Measurements from ENCODE around the gene CRYM.
"Not testable (repeated sequence)": the region's sequence is repeated elsewhere in the genome, so short reads cannot be mapped to it uniquely, and the experiment has no call there.

The CRYM gene

GRCh38 chr16:21277045-21277926, 804 bp downstream of the CRYM start:
- DNase-seq, result no peak

GRCh38 chr16:21276090-21276489, 2.0 kb downstream of the CRYM start:
- DNase-seq, result no peak

DNA sequence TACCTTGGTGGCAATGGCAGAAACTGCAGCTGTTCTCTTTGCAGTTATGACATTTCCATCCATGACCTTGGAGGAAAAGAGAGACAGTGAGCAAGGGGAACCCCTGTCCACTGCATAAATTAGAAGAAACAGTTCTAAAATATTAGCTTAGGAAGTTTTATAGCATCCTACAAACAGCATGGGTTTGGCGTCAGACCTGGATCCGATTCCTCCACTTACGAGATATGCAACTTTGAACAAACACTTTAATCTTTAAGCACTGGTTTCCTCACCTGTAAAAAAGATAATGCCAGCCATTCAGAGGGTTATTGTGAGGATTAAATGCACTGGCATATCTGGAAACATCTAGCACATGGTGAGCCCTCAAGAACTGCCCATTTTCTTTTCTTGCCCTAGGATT, 2.6 kb downstream of the CRYM start:
- DNase-seq, result no peak

DNA sequence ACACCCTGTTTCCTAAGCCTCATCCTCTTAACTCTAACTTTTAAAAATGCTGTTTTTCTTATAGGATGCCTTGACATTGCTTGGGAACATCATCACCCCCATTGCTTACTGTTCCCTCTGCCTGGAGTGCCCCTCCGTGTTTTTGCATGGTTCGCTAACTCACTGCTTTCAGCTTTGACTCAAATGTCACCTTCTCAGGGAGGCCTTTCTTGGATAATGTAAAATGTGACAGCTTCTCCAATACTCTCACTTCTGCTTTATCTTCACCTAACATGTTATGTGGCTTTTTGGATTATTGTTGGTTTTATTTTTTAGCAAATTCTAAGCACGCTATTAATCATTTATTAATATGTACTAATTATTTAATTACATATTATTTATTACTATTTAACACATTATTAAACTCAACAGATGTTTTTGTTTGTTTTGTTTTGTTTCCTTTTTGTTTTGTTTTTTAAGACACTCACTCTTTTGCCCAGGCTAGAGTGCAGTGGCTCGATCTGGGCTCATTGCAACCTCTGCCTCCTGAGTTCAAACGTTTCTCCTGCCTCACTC, 3.8 kb downstream of the CRYM start:
- DNase-seq, result no peak

- DNase-seq, result not testable (repeated sequence)
These were observed 5.3 kb downstream of the CRYM start for GRCh38 chr16:21272763-21273162.

- DNase-seq, result no peak
These were observed 5.8 kb downstream of the CRYM start for GRCh38 chr16:21272253-21272652.

- no peak for DNase-seq
These were observed 9.9 kb downstream of the CRYM start for GRCh38 chr16:21268236-21268635.

GRCh38 chr16:21267298-21267697, 10.8 kb downstream of the CRYM start:
- DNase-seq, result no peak

- no peak for DNase-seq
These were observed 12.8 kb downstream of the CRYM start for GRCh38 chr16:21265104-21265837.

- no peak for DNase-seq
These were observed 13.5 kb downstream of the CRYM start for GRCh38 chr16:21264571-21265036.

DNA sequence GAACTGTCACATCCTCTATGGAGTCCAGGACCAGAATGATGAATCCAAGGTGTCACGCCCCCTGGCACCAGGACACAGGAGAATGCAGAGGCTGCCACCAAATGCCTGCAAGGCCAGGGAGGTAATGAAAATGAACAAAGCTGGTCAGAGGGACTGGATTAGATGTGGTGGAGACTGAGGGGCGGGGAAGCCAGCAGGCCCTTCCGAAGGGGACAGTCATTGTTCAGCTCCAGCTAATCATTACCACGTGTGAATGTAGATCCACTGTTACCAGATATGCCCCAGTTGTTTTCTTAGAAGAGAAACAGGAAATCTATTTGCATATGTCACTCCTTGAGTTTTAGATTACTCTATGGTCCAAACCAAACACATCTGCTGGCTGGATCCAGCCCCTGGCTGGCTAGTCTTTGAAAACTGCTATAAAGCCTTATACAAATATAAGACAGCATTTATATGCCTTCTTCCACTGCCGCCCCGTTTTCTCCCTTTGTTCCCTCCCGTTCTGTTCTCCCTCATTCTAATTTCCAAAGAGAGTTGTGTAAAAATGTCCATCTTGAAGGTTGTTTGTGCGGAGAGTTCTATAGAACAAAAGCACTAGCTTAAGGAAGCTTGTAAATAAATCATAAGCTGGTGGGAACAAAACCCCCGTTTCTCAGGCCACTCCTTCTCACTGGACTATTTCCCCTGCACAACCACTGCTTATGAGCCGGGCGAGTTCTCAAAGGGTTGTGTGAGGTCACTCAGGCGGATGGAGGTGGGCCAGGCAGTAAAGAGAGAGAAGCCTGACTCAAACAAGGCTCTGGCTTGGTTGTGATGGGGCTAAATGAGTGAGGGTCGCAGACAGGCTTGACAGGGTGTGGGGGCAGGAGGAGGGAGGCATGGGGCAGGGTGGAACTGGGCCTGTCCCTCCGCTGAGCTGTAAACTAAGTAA, 14.2 kb downstream of the CRYM start:
- no peak for DNase-seq

DNA sequence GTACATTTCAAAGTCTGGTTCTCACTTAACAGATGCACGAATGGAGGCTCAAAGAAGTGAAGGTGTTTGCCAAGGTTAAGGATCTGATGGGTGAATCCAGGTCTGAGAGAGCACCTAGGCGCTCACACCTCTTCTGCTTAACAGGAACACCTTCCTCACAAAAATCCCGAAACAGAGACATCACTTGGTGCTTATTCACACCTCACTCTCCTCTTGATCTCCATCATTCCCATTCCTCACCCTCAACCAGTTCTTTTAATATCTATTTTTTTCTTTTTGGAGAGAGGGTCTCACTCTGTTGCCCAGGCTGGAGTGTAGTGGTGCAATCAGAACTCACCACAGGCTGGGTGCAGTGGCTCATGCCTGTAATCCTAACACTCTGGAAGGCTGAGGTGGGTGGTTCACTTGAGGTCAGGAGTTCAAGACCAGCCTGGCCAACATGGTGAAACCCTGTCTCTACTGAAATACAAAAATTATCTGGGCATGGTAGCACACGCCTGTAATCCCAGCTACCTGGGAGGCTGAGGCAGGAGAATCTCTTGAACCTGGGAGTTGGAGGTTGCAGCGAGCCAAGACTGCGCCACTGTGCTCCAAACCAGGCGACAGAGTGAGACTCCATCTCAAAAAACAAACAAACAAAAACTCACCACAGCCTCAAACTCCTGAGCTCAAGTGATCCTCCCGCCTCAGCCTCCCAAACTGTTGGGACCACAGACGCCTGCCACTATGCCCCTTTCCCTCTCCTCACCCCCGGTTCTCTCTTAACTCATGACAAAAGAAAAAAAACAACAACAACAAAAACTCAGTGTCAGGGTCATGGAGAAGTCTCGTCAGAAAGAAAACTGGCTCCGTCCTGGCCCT, 15.1 kb downstream of the CRYM start:
- no peak for DNase-seq

DNA sequence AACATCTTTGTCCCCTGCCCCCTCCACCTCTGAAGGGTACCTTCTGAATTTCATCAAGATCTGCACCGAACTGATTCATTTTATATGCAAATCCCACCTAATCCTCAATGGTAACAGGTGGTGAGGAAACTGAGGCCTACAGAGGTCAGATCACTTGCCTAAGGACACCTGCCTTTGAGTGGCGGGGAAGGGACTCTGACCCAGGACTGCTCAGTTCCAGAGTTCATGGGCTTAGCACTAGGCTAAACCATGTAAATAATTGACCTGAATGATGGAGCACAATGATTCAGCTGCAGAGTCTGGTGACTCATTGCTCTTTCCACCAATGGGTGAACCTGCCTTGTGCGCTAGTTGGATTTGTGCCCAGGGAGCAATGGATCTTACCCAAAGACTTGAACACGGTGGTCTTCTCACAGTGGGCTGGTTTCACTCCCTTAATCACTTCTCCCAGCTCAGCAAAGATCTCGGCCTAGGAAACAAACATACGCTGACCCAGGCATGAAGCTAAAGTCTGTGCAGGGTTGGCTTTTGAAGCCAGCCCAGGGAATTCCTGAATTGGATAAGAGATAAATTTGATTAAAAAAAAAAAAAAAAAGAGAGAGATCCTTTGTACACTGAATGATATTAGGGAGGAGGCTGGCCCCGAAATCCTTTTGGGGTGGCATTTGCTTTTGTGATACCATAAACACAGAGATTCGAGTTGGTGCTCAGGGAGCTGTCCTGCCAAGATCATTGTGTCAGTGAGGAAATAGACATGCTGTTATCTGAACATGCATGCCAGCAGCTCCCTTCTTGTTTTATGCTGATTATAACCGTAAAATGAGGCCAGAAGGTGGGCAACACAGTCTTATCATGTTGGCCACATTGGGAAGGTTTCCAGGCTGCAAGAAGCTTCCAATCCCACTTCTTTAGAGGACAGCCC, 17.0 kb downstream of the CRYM start:
- DNase-seq, result no peak

DNA sequence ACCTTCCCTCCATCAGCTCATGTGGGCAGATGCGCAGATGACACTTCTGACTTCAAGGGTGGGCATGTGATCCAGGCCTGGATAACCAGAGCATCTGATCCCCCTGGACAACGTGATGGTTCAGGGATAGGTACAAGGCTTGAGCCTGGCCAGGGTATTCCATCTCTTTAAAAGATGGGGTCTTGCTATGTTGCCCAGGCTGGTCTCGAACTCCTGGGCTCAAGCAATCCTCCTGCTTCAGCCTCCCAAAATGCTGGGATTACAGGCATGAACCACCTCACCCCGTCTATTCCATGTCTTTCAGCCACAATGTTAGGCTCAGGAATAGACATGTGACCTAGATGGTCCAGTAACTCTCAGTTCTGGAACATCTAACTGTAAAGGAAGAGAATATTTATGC, 20.8 kb downstream of the CRYM start:
- DNase-seq, result no peak

DNA sequence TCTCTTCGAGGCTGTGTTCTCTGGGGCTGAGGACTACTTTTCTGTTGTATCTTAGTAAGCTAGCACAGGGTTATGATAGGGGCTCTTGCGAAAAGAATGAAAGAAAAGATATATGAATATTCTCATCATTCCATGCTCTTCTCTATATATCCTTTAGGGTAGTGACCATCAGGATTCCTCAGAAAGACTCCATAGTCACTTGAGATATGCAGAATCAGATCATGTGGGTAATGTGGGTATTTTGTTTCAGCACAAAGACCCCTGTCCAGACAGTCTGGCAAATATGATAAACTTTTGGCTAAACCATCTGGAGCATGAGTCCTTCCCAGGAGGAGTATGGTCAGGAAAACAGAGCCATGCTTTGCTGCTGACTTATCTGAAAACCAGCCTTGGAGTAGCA, 21.5 kb downstream of the CRYM start:
- DNase-seq, result no peak

- no peak for DNase-seq
These were observed 24.6 kb downstream of the CRYM start for GRCh38 chr16:21253470-21253869.

GRCh38 chr16:21250072-21250923, 27.8 kb downstream of the CRYM start:
- no peak for DNase-seq

GRCh38 chr16:21248179-21248578, 29.9 kb downstream of the CRYM start:
- not testable (repeated sequence) for DNase-seq

DNA sequence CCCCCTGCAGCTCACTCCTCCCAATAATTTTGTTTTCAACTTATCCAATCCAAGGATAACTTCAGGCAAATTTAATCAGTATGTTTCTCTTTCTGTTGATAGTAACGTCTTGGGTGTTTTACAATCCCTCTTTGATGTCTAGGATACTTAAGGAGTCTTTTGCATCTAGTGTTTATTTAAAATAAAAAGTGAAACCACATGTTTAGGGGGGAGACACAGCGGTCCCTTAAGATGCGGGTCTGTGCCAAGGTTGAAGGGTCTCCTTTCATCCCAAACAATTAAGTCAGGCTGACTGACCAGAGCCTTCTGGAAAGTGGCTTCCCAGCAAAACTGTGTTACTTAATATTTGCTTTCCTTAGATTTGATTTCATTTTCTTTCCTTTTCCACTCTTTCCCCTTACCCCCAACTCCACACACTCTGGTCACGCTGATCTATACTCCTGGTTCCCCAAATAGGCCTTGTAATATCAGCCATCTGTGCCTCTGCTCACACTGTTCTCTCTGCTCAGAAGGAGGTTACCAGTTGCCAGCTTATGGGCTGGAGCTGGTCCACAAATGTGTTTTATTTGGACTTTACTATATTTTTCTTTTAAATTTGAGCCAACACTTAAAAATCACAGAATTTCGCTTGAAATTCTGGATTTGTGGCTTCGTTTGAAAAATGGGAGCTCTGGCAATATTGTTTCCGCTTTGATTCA, 33.4 kb downstream of the CRYM start:
- no peak for DNase-seq

Measured in GDM1 (cell line).